ENCODE results near the gene CAB39.

The CAB39 gene

DNA sequence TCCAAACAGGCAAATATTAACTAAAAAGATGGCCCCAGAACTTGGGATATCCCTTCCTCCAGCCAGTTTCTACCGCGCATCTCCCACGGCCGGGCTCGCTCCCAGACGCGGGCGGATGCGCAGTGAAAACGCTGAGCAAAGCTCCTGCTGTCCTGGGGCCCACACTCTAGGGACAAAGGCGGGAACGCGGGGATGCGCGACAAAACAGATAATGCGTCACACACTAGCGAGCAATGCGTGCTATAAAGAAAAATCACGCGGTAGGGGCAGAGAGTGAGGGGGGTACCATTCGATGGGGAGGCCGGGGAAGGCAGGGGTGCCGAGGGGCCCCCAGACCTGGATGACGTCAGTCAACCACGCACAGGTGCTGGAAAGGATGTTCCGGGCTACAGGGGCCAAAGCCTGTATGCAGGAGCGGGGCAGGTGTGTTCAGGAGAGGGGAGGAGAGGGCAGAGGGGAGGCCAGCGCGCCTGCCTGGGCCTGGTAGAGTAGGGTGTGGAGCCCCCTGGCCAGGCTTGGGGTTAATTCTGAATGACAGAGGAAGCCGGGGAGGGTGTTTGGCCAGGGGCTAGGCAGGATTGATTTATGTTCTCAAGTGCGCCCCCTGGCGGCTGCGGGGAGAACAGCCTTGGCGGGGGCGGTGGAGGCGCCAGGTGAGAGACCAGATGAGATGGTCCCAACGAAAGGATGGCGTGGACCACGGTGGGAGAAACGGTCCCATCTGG, 137.2 kb downstream of the CAB39 start:
- in situ Hi-C loops (cut with HindIII; ENCODE audit: low sequenced_read_pairs), result no loop called here

DNA sequence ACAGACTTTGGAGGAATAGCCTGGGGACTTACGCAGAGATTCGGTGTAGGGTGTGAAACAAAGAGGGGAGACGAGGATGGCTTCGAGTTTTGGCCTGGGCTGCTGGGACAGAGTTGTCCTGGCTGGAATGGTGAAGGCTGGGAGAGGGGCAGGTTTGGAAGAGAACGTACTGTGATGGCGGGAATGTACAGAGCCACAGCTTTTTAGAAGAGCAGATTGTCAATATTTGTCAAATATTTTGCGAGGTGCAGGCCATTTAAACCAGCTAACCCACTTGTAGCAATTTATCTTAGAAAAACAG, 137.7 kb downstream of the CAB39 start:
- in situ Hi-C loops (cut with HindIII; ENCODE audit: low sequenced_read_pairs), result no loop called here

DNA sequence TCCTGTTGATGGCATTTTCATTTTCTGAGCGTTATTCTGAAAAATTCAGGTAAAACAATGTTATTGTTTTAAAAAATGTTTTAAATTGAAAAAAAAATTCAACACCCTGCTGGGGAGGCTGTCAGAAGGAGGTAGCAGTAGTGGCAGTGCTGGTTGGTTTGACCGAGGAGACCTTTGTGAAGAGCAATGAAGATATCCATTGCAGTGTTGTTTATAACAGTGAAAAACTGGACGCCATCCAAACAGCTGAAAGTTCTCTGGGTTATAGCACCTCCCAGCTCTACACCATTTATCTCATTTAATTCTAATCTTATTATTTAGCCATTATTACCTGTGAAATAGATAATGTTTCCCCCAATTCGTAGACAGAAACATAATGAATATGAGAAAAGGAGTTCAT, 139.5 kb downstream of the CAB39 start:
- in situ Hi-C loops (cut with HindIII; ENCODE audit: low sequenced_read_pairs), result no loop called here

DNA sequence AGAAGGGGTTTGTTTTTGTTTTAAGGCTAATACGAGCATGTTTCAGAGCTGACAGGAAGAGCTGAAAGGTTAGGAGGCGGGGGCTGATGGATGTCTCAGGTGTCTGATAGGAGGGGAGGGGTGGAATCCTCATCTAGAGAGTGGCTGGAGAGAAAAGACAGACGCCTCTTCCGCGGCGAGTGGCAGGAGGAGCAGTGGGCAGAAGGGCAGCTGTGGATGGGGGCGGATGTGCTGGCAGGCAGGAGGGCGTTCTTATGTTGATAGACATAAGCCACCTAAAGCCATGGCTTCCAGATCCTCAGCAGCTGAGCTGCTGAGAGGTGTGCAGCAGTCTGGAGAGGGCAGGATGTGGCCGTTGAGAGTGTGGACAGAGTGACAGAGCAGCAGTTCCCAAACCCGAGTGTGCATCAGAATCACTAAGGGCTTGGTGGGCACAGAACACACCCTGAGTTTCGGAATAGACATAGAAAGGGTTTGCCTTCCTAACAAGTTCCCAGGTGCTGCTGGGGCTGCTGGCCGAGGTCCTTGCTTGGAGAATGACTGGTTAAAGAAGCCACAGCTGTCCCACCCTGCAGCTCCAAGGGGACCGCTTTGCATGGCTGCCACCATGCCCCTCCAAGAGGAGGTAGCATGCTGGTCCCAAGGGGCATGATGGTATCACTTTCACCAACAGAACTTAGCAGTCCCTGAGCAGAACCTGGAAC, 149.1 kb downstream of the CAB39 start:
- in situ Hi-C loops (cut with HindIII; ENCODE audit: low sequenced_read_pairs), result no loop called here

DNA sequence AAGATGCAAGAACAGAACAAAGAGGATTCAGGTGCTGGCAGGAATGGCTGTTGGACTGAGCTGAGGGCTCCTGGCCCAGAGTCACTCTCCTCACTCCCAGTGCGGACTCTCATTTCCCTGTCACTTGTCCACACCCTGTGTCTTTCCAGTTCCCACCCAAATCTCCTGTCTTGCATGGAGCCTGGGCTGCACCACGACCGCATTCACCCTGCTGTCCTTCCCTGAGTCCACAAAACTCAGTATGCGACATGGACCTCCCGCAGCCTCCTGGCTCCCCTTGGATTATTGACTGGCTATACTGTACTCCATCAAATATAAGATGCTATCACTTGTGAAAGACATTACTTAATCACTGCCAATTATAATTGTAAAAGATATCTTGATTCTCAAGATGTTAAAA, 149.7 kb downstream of the CAB39 start:
- in situ Hi-C loops (cut with HindIII; ENCODE audit: low sequenced_read_pairs), result no loop called here

DNA sequence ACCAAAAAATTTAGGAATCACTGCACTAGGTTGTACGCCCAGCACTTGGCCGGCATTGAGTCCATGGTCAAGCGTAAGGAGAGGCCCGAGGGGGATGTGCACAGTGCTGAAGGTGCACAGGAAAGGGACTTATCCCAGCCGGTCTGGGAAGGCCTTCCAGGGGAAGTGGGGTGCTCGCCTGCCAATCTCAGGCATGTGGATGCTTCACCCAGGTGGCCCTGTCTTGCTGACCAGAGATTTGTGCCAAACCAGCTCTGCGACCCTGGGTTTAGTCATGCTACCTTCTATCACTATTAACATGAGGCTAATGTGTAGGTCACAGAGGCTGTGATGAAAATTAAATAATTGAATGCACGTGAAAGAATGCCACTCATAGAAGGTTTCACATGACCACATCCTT, 150.4 kb downstream of the CAB39 start:
- in situ Hi-C loops (cut with HindIII; ENCODE audit: low sequenced_read_pairs), result no loop called here

DNA sequence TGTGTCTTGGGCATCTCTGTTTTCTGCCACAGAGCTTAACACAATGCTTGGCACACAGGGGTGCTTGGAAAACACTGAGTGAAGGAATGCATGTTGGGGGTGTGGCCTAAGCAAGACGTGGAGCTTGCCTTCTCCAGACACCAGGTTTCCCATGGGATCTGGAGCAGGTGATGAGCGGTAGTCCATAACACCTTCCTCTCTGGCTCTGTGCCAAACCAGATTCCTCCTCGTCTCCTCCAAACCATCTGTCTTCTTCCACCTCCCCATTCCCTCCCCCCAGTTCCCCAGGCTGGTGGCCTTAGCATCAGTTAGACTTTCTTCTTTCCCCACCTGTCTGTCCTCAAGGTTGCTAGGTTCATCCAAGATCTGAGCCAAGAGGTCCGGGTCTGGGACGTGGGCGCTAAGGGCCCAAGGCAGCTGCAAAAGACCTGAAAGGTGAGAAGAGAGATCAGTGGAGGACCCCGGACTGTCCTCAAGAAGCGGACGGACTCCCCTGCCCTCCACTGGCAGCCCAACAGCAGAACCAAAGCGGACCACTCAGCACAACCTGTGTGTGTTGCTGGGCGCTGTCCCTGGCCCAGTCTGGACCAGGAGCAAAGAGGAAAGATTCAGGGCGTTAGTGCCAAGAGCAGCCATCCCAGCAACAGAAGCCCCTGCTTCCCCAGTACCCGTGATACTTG, 150.9 kb downstream of the CAB39 start:
- in situ Hi-C loops (cut with HindIII; ENCODE audit: low sequenced_read_pairs), result no loop called here

DNA sequence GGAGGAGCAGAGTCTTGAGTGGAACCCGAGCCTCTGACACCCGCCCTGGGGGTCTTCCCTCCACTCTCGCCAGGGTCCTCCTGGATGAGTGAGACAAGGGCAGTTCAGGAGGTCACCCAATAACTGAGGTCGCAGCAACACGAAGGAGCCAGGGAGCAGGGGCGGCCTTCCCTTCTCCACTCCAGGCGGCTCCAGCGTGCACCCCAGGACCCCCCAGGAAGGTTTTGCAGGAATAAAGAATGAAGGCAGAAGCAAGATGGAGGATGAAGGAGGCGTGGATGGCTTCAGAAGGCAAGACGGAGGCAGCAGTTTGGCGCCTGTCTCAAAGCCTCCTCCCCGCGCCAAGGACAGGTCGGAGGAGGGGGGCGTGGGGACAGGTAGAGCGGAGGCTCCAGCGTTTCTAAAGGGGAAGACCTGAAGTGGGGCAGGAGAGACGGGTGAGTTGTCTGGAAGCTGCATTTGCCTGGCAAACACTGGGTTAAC, 151.5 kb downstream of the CAB39 start:
- in situ Hi-C loops (cut with HindIII; ENCODE audit: low sequenced_read_pairs), result no loop called here

DNA sequence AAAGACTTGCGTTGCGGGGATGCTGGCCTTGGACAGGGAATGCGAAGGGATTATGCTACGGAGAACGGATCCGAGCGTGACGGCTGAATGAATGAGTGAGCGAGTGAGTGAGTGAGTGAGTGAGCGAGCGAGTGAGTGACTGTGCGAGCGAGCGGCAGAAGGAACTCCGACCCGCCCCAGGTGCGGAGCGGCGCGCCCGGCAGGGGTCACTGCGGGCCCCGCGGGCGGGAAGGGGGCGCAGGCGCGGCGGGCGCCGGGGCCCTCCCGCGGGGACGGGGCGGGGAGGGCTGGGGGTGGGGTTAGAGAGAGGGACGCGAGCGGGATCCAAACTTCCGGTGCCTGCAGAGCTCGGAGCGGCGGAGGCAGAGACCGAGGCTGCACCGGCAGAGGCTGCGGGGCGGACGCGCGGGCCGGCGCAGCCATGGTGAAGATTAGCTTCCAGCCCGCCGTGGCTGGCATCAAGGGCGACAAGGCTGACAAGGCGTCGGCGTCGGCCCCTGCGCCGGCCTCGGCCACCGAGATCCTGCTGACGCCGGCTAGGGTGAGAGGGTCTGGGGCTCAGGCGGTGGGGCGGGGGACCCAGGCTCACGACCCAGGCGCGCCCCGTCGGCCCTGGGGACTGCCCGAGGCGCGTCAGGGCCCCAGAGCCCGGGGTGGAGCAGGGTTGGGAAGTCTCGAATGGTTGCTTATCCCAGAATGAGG, 152.1 kb downstream of the CAB39 start, which contains the start of gene ITM2C:
TSS of gene ITM2C (plus strand) at position 338 of the 702 bp plus-strand sequence. CDS start at position 422, 84 bp downstream.
- in situ Hi-C loops (cut with HindIII; ENCODE audit: low sequenced_read_pairs), result no loop called here

DNA sequence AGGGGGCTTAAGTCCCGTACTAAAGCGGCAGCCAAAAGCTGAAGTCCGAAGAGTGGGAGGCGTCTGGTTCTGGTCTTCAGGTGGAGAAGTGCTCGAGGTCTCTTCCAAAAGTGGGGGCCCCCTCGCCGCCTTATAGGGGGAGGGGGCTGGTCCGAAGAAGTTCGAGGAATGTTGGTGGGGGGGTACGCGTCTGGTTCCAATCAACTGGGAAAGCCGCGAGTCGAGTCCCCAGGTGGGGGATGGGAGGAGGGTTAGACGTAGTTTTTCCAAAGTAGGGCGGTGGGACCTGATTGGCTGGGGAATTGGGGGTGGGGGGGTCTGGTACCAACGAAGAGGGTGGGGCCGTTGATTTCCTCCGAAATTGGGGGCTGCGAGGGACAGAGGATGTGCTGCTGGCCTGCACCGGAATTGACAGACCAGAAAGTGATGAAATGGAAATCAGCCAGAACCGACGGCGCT, 152.7 kb downstream of the CAB39 start:
- in situ Hi-C loops (cut with HindIII; ENCODE audit: low sequenced_read_pairs), result no loop called here

DNA sequence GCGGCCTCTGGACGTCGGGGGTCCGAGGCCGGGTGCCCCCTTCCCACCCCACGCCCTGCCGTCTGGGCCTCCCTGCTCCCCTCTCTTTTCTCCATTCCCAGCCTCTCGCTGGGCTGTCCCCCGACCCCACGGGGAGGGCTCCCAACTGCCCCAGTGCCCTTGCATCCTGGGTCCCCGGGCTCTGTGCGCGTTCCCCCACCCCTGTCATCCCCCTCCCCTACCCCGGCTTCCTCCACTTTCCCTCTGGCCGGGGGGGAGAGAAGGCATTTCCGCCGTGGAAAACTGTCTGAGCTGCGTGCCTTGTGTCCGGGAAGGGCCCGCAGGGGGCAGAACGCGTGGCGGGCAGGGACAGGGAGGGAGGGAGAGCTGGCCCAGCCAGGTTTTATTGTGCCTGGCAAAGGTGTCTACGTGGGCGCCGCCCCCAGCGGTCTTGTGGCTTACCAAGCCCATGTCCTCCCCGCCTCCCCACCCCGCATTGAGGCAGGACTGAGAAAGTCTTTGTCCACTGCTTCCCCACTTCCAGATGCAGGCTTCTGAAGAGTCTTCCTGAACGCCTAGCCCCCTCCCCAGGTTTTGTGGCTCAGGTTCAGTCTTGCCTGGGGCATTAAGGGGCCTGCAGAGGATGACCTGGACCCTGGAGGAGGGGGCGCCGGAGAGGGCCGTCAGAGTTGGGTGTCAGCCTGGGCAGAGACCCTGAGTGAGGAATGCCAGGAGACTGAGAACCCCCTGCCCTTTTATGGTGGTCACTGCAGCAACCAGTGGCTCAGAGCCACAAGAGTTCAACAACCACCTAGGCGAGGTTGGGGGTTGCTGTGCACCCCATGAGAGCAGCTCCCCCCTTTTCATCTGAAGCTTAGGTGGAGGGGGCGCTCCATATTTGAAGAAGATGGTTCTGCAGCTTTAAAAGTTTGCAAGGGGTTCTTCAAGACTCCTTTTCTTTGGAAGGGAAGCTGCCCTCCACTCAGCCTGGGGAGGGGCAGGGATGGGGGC, 153.4 kb downstream of the CAB39 start:
- in situ Hi-C loops (cut with HindIII; ENCODE audit: low sequenced_read_pairs), result no loop called here

DNA sequence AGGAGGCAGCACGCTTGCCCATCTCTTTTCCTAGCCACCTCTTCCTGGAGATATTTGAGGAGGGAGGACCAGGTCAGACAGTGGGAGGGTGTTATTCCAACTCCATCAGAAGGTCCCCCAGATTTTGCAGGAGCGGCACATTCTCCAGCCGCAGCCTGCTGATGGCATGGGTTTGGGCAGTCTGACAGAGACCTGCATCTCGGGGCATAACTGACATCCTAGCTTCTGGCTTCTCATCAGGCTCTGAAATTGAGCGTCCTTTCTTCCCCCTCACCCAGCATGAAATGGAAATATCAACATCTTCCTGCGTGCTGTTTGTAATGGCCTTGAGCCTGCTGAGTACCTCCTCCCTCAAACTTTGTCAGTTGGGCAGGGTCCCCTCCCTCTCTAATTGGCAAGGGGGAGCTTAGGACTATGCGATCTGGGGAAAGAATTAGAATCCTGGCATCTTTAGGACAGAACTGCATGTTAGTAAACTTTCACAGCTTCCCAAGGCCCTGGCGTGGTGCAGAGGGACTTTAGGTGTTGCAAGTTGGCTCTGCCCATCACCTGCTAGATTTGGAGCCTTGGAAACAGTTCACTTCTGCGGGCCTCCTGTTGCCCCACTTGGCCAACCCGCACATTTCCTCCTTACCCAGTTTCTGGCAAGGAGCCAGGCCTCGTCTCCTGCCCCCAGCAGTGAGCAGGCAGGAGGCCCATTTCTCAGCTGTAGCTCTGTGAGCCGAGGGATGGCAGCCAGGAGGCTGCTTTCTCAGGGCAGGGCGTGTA, 154.3 kb downstream of the CAB39 start:
- in situ Hi-C loops (cut with HindIII; ENCODE audit: low sequenced_read_pairs), result no loop called here

DNA sequence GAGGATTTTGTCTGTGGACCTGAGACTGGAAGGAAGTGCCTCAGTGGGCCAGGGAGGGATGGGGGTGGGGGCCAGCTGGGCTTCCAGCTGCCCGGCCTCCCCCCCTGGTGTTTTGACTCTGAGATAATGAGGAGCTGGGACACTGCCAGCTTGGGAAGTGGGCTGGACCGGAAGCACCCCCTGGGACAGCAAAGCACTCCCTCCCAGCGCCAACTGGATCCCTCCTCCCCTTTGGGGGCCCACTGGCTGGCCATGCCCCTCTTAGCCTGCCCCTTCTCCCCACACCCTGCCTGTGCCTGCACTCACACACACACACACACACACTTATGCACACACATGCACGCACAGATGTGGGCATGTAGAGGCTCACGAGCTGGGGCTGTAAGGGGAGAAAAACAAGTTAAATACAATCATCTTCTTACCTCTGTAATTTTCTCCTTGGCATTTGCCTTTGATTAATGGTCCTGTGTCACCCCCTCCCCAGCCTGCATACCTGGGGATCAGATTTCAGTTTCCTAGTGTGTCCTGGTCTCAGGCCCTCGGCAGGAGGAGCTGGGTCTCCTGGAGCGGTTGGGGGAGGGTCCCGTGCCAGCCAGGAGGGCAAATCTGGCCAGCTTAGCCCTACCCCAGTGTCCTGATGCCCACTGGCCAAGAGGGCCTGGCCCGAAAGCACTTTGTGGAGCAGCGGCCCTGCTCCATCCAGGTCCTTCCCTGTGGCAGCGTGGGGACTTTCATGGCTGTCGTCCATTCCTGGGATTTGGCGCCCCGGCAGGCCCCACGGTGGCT, 155.7 kb downstream of the CAB39 start:
- in situ Hi-C loops (cut with HindIII; ENCODE audit: low sequenced_read_pairs), result no loop called here

DNA sequence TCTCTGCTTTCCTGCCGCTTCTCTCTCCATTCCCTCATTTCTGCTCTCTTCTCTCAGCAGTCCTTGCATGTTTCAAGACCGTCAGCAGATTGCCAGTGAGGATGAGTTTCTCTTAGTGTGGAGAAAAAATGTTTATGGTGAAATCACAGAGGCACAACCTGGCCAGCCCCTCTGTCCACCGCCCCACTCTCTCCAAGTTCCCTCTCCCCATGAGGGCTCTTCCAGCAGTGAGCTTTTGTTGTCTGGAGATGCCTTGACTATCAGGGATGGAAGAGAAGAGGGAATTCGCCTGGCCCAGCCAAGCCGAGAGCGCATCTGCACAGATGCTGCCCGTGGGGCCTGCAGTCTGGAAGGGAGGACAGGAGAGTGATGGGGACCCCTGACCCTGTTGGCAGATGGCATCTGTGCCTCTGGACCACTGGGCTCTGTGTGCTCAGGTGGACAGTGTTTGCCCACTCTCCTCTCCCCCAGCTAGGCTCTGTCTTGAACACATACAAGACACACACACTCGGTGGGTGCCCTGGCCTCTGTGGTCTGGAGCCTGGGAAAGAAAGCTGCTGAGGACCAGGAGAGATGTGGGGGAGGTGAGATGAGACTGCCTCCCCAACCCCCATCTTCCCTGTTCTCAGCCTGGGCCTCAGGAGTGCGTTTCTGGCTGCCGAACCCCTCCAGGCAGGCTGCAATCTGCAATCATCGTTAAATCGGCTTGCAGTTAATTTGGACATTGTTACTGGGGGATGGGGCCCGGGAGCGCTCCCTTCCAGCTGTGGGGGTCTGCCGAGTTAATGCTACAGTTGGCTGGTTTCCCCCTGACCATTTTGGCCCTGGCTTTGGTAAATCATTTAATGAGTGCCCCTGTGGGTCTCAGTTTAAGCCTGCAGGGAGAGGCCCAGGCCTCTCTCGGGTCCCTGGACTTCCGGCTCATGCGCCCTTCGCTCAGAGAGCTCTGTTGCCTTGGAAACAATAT, 156.6 kb downstream of the CAB39 start:
- in situ Hi-C loops (cut with HindIII; ENCODE audit: low sequenced_read_pairs), result no loop called here

DNA sequence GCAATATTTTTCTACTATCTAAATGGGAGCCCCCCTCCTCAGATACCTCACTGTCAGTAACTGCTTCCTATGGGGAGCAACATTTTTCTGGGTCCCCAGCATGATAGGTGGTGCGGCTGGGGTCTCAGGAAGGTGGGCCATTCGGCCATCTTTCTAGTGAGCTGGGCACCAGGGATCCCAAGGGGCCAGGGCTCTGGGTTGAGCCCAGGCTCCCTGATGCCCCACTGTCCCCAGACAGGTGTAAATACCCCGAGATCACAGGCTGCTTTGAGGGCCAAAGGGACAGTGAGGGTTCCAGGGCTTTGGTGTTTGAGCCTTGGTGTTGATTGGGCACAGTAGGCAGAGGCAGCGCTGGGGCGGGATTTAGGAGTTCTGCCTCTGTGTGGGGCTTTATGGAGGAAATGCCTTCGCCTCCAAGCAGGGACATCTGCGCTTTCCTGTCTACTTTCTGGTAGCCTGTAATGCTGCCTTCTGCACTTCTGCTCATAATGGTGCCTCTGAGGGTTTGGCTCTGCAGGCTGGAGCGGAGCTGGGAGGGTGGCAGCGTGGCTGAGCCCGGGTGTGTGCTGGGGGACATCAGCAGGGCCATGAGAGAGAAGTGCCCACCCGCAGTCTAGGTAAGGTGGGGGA, 157.4 kb downstream of the CAB39 start:
- in situ Hi-C loops (cut with HindIII; ENCODE audit: low sequenced_read_pairs), result no loop called here
